ENCODE data around the gene MYPN. TPM values are rescaled to one million over a fixed set of nuclear protein-coding genes. Genes with fewer than 3 reads are reported as not detected.

The MYPN gene
- total RNA-seq, 2 donors from 2014 or later = not detected

GRCh38 chr10:68124718-68125117 is 15.4 kb downstream of the MYPN start:
- no peak overlapping the region for H3K27ac Mint-ChIP-seq
- no peak overlapping the region for H3K4me3 Mint-ChIP-seq
- no peak for ATAC-seq
- no peak for DNase-seq
- H3K9me3 ChIP-seq (ENCODE audit: control insufficient read depth, low read length, poor library complexity, severe bottlenecking) = no peaks in the 10 kb centered on the region
- H3K36me3 Mint-ChIP-seq (ENCODE audit: low read depth) = peaks cover 2% of the 10 kb centered on the region
- no peaks in the 10 kb centered on the region for H3K4me1 Mint-ChIP-seq
- H3K27me3 Mint-ChIP-seq = peaks cover 8% of the 10 kb centered on the region

- peaks cover 2% of the 10 kb centered on the region for H3K36me3 Mint-ChIP-seq (ENCODE audit: low read depth)
- no peak overlapping the region for H3K4me3 Mint-ChIP-seq
- H3K27ac Mint-ChIP-seq = no peak overlapping the region
- H3K4me1 Mint-ChIP-seq = no peaks in the 10 kb centered on the region
- no peak for DNase-seq
- no peak for ATAC-seq
- no peaks in the 10 kb centered on the region for H3K9me3 ChIP-seq (ENCODE audit: control insufficient read depth, low read length, poor library complexity, severe bottlenecking)
- peaks cover 8% of the 10 kb centered on the region for H3K27me3 Mint-ChIP-seq
These were observed 16.5 kb downstream of the MYPN start for GRCh38 chr10:68125772-68126171.

GRCh38 chr10:68128015-68128414 is 18.7 kb downstream of the MYPN start:
- DNase-seq = no peak
- H3K4me1 Mint-ChIP-seq = no peaks in the 10 kb centered on the region
- no peaks in the 10 kb centered on the region for H3K9me3 ChIP-seq (ENCODE audit: control insufficient read depth, low read length, poor library complexity, severe bottlenecking)
- peaks cover 2% of the 10 kb centered on the region for H3K36me3 Mint-ChIP-seq (ENCODE audit: low read depth)
- no peak for ATAC-seq
- H3K27me3 Mint-ChIP-seq = peaks cover 2% of the 10 kb centered on the region
- H3K4me3 Mint-ChIP-seq = no peak overlapping the region
- peak overlapping the region; percentile 8 for H3K27ac Mint-ChIP-seq

- H3K27me3 Mint-ChIP-seq = peaks cover 7% of the 10 kb centered on the region
These were observed 23.1 kb downstream of the MYPN start for GRCh38 chr10:68132391-68132790.

GRCh38 chr10:68133523-68133922 is 24.2 kb downstream of the MYPN start:
- Mint-ChIP-seq H3K27ac (no peak overlapping the region), H3K27me3 (peaks cover 7% of the 10 kb centered on the region), H3K4me1 (no peaks in the 10 kb centered on the region), H3K36me3 (ENCODE audit: low read depth) (peaks cover 2% of the 10 kb centered on the region), H3K4me3 (no peak overlapping the region)
- DNase-seq (no peak), ATAC-seq (no peak)
- H3K9me3 ChIP-seq (ENCODE audit: control insufficient read depth, low read length, poor library complexity, severe bottlenecking) = peaks cover 3% of the 10 kb centered on the region

More at GRCh38 chr10:68132391-68132790, 23.1 kb downstream of the MYPN start:
- Mint-ChIP-seq H3K27ac (no peak overlapping the region), H3K4me1 (no peaks in the 10 kb centered on the region), H3K4me3 (no peak overlapping the region), H3K36me3 (ENCODE audit: low read depth) (peaks cover 2% of the 10 kb centered on the region)
- peaks cover 3% of the 10 kb centered on the region for H3K9me3 ChIP-seq (ENCODE audit: control insufficient read depth, low read length, poor library complexity, severe bottlenecking)
- DNase-seq = no peak
- ATAC-seq = no peak

- Mint-ChIP-seq H3K4me1 (no peaks in the 10 kb centered on the region), H3K4me3 (no peak overlapping the region), H3K27ac (no peak overlapping the region), H3K36me3 (ENCODE audit: low read depth) (peaks cover 2% of the 10 kb centered on the region), H3K27me3 (peaks cover 18% of the 10 kb centered on the region)
- peaks cover 3% of the 10 kb centered on the region for H3K9me3 ChIP-seq (ENCODE audit: control insufficient read depth, low read length, poor library complexity, severe bottlenecking)
- ATAC-seq (no peak), DNase-seq (no peak)
These were observed 26.1 kb downstream of the MYPN start for GRCh38 chr10:68135362-68135761.

- Mint-ChIP-seq H3K4me3 (no peak overlapping the region), H3K36me3 (ENCODE audit: low read depth) (peaks cover 2% of the 10 kb centered on the region), H3K4me1 (no peaks in the 10 kb centered on the region), H3K27ac (no peak overlapping the region), H3K27me3 (peaks cover 24% of the 10 kb centered on the region)
- H3K9me3 ChIP-seq (ENCODE audit: control insufficient read depth, low read length, poor library complexity, severe bottlenecking) = peaks cover 3% of the 10 kb centered on the region
- DNase-seq (no peak), ATAC-seq (no peak)
These were observed 26.9 kb downstream of the MYPN start for GRCh38 chr10:68135922-68136792.

GRCh38 chr10:68137171-68137570 is 27.9 kb downstream of the MYPN start:
- Mint-ChIP-seq H3K36me3 (ENCODE audit: low read depth) (peaks cover 2% of the 10 kb centered on the region), H3K4me1 (no peaks in the 10 kb centered on the region), H3K27ac (no peak overlapping the region), H3K27me3 (peaks cover 29% of the 10 kb centered on the region), H3K4me3 (no peak overlapping the region)
- DNase-seq (no peak), ATAC-seq (no peak)
- H3K9me3 ChIP-seq (ENCODE audit: control insufficient read depth, low read length, poor library complexity, severe bottlenecking) = peaks cover 3% of the 10 kb centered on the region

- no peak overlapping the region for H3K4me3 Mint-ChIP-seq
- DNase-seq = no peak
These were observed 29.2 kb downstream of the MYPN start for GRCh38 chr10:68138526-68138925.

GRCh38 chr10:68139448-68140272 is 30.4 kb downstream of the MYPN start:
- Mint-ChIP-seq H3K4me1 (peaks cover 3% of the 10 kb centered on the region), H3K4me3 (no peak overlapping the region), H3K36me3 (ENCODE audit: low read depth) (peaks cover 2% of the 10 kb centered on the region), H3K27me3 (peaks cover 27% of the 10 kb centered on the region), H3K27ac (no peak overlapping the region)
- DNase-seq (no peak), ATAC-seq (no peak)
- H3K9me3 ChIP-seq (ENCODE audit: control insufficient read depth, low read length, poor library complexity, severe bottlenecking) = no peaks in the 10 kb centered on the region

More at GRCh38 chr10:68138526-68138925, 29.2 kb downstream of the MYPN start:
- H3K4me1 Mint-ChIP-seq = peaks cover 3% of the 10 kb centered on the region
- peaks cover 2% of the 10 kb centered on the region for H3K36me3 Mint-ChIP-seq (ENCODE audit: low read depth)
- H3K9me3 ChIP-seq (ENCODE audit: control insufficient read depth, low read length, poor library complexity, severe bottlenecking) = peaks cover 3% of the 10 kb centered on the region
- ATAC-seq = no peak
- H3K27ac Mint-ChIP-seq = no peak overlapping the region
- H3K27me3 Mint-ChIP-seq = peaks cover 23% of the 10 kb centered on the region

- Mint-ChIP-seq H3K4me3 (no peak overlapping the region), H3K27ac (no peak overlapping the region), H3K27me3 (peaks cover 34% of the 10 kb centered on the region), H3K36me3 (ENCODE audit: low read depth) (peaks cover 2% of the 10 kb centered on the region), H3K4me1 (peaks cover 3% of the 10 kb centered on the region)
- no peaks in the 10 kb centered on the region for H3K9me3 ChIP-seq (ENCODE audit: control insufficient read depth, low read length, poor library complexity, severe bottlenecking)
- ATAC-seq (no peak), DNase-seq (no peak)
These were observed 33.5 kb downstream of the MYPN start for GRCh38 chr10:68142761-68143160.

GRCh38 chr10:68144709-68145108 is 35.4 kb downstream of the MYPN start:
- ATAC-seq (no peak), DNase-seq (no peak)
- Mint-ChIP-seq H3K4me3 (no peak overlapping the region), H3K27me3 (peaks cover 31% of the 10 kb centered on the region), H3K36me3 (ENCODE audit: low read depth) (peaks cover 2% of the 10 kb centered on the region), H3K27ac (no peak overlapping the region), H3K4me1 (peaks cover 3% of the 10 kb centered on the region)
- H3K9me3 ChIP-seq (ENCODE audit: control insufficient read depth, low read length, poor library complexity, severe bottlenecking) = no peaks in the 10 kb centered on the region

- Mint-ChIP-seq H3K27me3 (peaks cover 22% of the 10 kb centered on the region), H3K27ac (no peak overlapping the region), H3K36me3 (ENCODE audit: low read depth) (peaks cover 2% of the 10 kb centered on the region), H3K4me1 (peaks cover 3% of the 10 kb centered on the region), H3K4me3 (no peak overlapping the region)
- ATAC-seq (no peak), DNase-seq (no peak)
- H3K9me3 ChIP-seq (ENCODE audit: control insufficient read depth, low read length, poor library complexity, severe bottlenecking) = no peaks in the 10 kb centered on the region
These were observed 36.4 kb downstream of the MYPN start for GRCh38 chr10:68145705-68146104.

Measured in T-helper 17 cell (primary cell).